Measurements from ENCODE around the gene MRO.
"Not testable (repeated sequence)": the region's sequence is repeated elsewhere in the genome, so short reads cannot be mapped to it uniquely, and the experiment has no call there.

MRO gene

GRCh38 chr18:50790948-50791347 lies 28.9 kb downstream of the MRO start:
- WGBS = 87% methylated on average over 3 of the region's 3 CpGs

GRCh38 chr18:50790241-50790640 lies 29.6 kb downstream of the MRO start:
- no peaks in the 10 kb centered on the region for H3K36me3 ChIP-seq (ENCODE audit: insufficient read depth, low read length)
- H3K9ac ChIP-seq (ENCODE audit: low read depth, low read length) = no peak overlapping the region
- no peaks in the 10 kb centered on the region for H3K9me3 ChIP-seq (ENCODE audit: insufficient read depth, low read depth, low read length)
- no peak overlapping the region for H3K4me3 ChIP-seq (ENCODE audit: low read length)
- no peaks in the 10 kb centered on the region for H3K27me3 ChIP-seq (ENCODE audit: insufficient read depth, low read length)
- 92% methylated on average over 4 of the region's 4 CpGs for WGBS
- H3K4me1 ChIP-seq (ENCODE audit: insufficient read depth, low read length) = 0 out of 2 replicates have a peak, but pooled peaks cover 7% of the 10 kb centered on the region
- no peak overlapping the region for H3K27ac ChIP-seq (ENCODE audit: low read depth, low read length)

More at GRCh38 chr18:50790948-50791347, 28.9 kb downstream of the MRO start:
- Histone ChIP-seq H3K27me3 (ENCODE audit: insufficient read depth, low read length) (no peaks in the 10 kb centered on the region), H3K4me1 (ENCODE audit: insufficient read depth, low read length) (0 out of 2 replicates have a peak, but pooled peaks cover 7% of the 10 kb centered on the region), H3K4me3 (ENCODE audit: low read length) (no peak overlapping the region), H3K27ac (ENCODE audit: low read depth, low read length) (no peak overlapping the region), H3K9ac (ENCODE audit: low read depth, low read length) (no peak overlapping the region), H3K9me3 (ENCODE audit: insufficient read depth, low read depth, low read length) (no peaks in the 10 kb centered on the region), H3K36me3 (ENCODE audit: insufficient read depth, low read length) (no peaks in the 10 kb centered on the region)

GRCh38 chr18:50788284-50788683 lies 31.5 kb downstream of the MRO start:
- WGBS = 69% methylated on average over 6 of the region's 6 CpGs
- no peaks in the 10 kb centered on the region for H3K27me3 ChIP-seq (ENCODE audit: insufficient read depth, low read length)
- H3K27ac ChIP-seq (ENCODE audit: low read depth, low read length) = no peak overlapping the region
- H3K4me3 ChIP-seq (ENCODE audit: low read length) = no peak overlapping the region
- H3K9ac ChIP-seq (ENCODE audit: low read depth, low read length) = no peak overlapping the region
- no peaks in the 10 kb centered on the region for H3K9me3 ChIP-seq (ENCODE audit: insufficient read depth, low read depth, low read length)
- 0 out of 2 replicates have a peak, but pooled peaks cover 7% of the 10 kb centered on the region for H3K4me1 ChIP-seq (ENCODE audit: insufficient read depth, low read length)
- no peaks in the 10 kb centered on the region for H3K36me3 ChIP-seq (ENCODE audit: insufficient read depth, low read length)

- 87% methylated on average over 2 of the region's 3 CpGs for WGBS
- H3K27ac ChIP-seq (ENCODE audit: low read depth, low read length) = no peak overlapping the region
Measured at GRCh38 chr18:50786864-50787263, 33.0 kb downstream of the MRO start.

GRCh38 chr18:50783553-50783952 lies 36.3 kb downstream of the MRO start:
- H3K27me3 ChIP-seq (ENCODE audit: insufficient read depth, low read length) = no peaks in the 10 kb centered on the region
- WGBS = 62% methylated on average over 3 of the region's 3 CpGs

More at GRCh38 chr18:50786864-50787263, 33.0 kb downstream of the MRO start:
- Histone ChIP-seq H3K4me1 (ENCODE audit: insufficient read depth, low read length) (0 out of 2 replicates have a peak, but pooled peaks cover 7% of the 10 kb centered on the region), H3K9me3 (ENCODE audit: insufficient read depth, low read depth, low read length) (no peaks in the 10 kb centered on the region; the same call in 1 of the 2 replicates), H3K27me3 (ENCODE audit: insufficient read depth, low read length) (no peaks in the 10 kb centered on the region), H3K36me3 (ENCODE audit: insufficient read depth, low read length) (no peaks in the 10 kb centered on the region), H3K9ac (ENCODE audit: low read depth, low read length) (no peak overlapping the region), H3K4me3 (ENCODE audit: low read length) (no peak overlapping the region)

GRCh38 chr18:50779021-50779420 lies 40.8 kb downstream of the MRO start:
- H3K27ac ChIP-seq (ENCODE audit: low read depth, low read length); H3K4me1 ChIP-seq (ENCODE audit: insufficient read depth, low read length); H3K36me3 ChIP-seq (ENCODE audit: insufficient read depth, low read length); H3K27me3 ChIP-seq (ENCODE audit: insufficient read depth, low read length); H3K9me3 ChIP-seq (ENCODE audit: insufficient read depth, low read depth, low read length); H3K9ac ChIP-seq (ENCODE audit: low read depth, low read length); H3K4me3 ChIP-seq (ENCODE audit: low read length): not testable (repeated sequence)
- 91% methylated on average over 3 of the region's 3 CpGs for WGBS

More at GRCh38 chr18:50783553-50783952, 36.3 kb downstream of the MRO start:
- Histone ChIP-seq H3K9ac (ENCODE audit: low read depth, low read length) (no peak overlapping the region), H3K4me3 (ENCODE audit: low read length) (no peak overlapping the region), H3K9me3 (ENCODE audit: insufficient read depth, low read depth, low read length) (no peaks in the 10 kb centered on the region; the same call in 1 of the 2 replicates), H3K36me3 (ENCODE audit: insufficient read depth, low read length) (no peaks in the 10 kb centered on the region), H3K4me1 (ENCODE audit: insufficient read depth, low read length) (peaks cover 14% of the 10 kb centered on the region; the same call in 1 of the 2 replicates), H3K27ac (ENCODE audit: low read depth, low read length) (no peak overlapping the region)

GRCh38 chr18:50776383-50776782 lies 43.4 kb downstream of the MRO start:
- Histone ChIP-seq H3K9me3 (ENCODE audit: insufficient read depth, low read depth, low read length) (no peaks in the 10 kb centered on the region), H3K4me1 (ENCODE audit: insufficient read depth, low read length) (peaks cover 10% of the 10 kb centered on the region; the same call in 1 of the 2 replicates), H3K9ac (ENCODE audit: low read depth, low read length) (no peak overlapping the region), H3K27me3 (ENCODE audit: insufficient read depth, low read length) (no peaks in the 10 kb centered on the region), H3K27ac (ENCODE audit: low read depth, low read length) (no peak overlapping the region), H3K4me3 (ENCODE audit: low read length) (no peak overlapping the region), H3K36me3 (ENCODE audit: insufficient read depth, low read length) (no peaks in the 10 kb centered on the region)
- 71% methylated on average over 4 of the region's 4 CpGs for WGBS

- Histone ChIP-seq H3K4me3 (ENCODE audit: low read length) (no peak overlapping the region), H3K36me3 (ENCODE audit: insufficient read depth, low read length) (no peaks in the 10 kb centered on the region), H3K27me3 (ENCODE audit: insufficient read depth, low read length) (no peaks in the 10 kb centered on the region), H3K27ac (ENCODE audit: low read depth, low read length) (no peak overlapping the region), H3K9ac (ENCODE audit: low read depth, low read length) (no peak overlapping the region), H3K9me3 (ENCODE audit: insufficient read depth, low read depth, low read length) (no peaks in the 10 kb centered on the region), H3K4me1 (ENCODE audit: insufficient read depth, low read length) (peaks cover 10% of the 10 kb centered on the region; the same call in 1 of the 2 replicates)
- 94% methylated on average over 14 of the region's 14 CpGs for whole genome bisulfite sequencing
Measured at GRCh38 chr18:50775726-50776125, 44.1 kb downstream of the MRO start.

GRCh38 chr18:50775207-50775606 lies 44.6 kb downstream of the MRO start:
- Histone ChIP-seq H3K27ac (ENCODE audit: low read depth, low read length) (no peak overlapping the region), H3K9ac (ENCODE audit: low read depth, low read length) (no peak overlapping the region), H3K9me3 (ENCODE audit: insufficient read depth, low read depth, low read length) (no peaks in the 10 kb centered on the region), H3K27me3 (ENCODE audit: insufficient read depth, low read length) (no peaks in the 10 kb centered on the region), H3K4me1 (ENCODE audit: insufficient read depth, low read length) (peaks cover 6% of the 10 kb centered on the region; the same call in 1 of the 2 replicates), H3K4me3 (ENCODE audit: low read length) (no peak overlapping the region), H3K36me3 (ENCODE audit: insufficient read depth, low read length) (no peaks in the 10 kb centered on the region)
- 91% methylated on average over 9 of the region's 9 CpGs for WGBS

- Histone ChIP-seq H3K27ac (ENCODE audit: low read depth, low read length) (no peak overlapping the region), H3K4me3 (ENCODE audit: low read length) (no peak overlapping the region), H3K9ac (ENCODE audit: low read depth, low read length) (no peak overlapping the region), H3K27me3 (ENCODE audit: insufficient read depth, low read length) (no peaks in the 10 kb centered on the region), H3K36me3 (ENCODE audit: insufficient read depth, low read length) (no peaks in the 10 kb centered on the region), H3K4me1 (ENCODE audit: insufficient read depth, low read length) (no peaks in the 10 kb centered on the region), H3K9me3 (ENCODE audit: insufficient read depth, low read depth, low read length) (peaks cover 13% of the 10 kb centered on the region)
Measured at GRCh38 chr18:50769463-50769862, 50.4 kb downstream of the MRO start.

- Histone ChIP-seq H3K4me3 (ENCODE audit: low read length) (no peak overlapping the region), H3K27me3 (ENCODE audit: insufficient read depth, low read length) (no peaks in the 10 kb centered on the region), H3K9me3 (ENCODE audit: insufficient read depth, low read depth, low read length) (no peaks in the 10 kb centered on the region), H3K27ac (ENCODE audit: low read depth, low read length) (no peak overlapping the region), H3K4me1 (ENCODE audit: insufficient read depth, low read length) (no peaks in the 10 kb centered on the region), H3K36me3 (ENCODE audit: insufficient read depth, low read length) (no peaks in the 10 kb centered on the region), H3K9ac (ENCODE audit: low read depth, low read length) (no peak overlapping the region)
- WGBS = 93% methylated on average over 7 of the region's 7 CpGs
Measured at GRCh38 chr18:50757358-50757757, 62.5 kb downstream of the MRO start.

- Histone ChIP-seq H3K4me3 (ENCODE audit: low read length) (no peak overlapping the region), H3K27me3 (ENCODE audit: insufficient read depth, low read length) (no peaks in the 10 kb centered on the region), H3K9ac (ENCODE audit: low read depth, low read length) (no peak overlapping the region), H3K36me3 (ENCODE audit: insufficient read depth, low read length) (no peaks in the 10 kb centered on the region), H3K9me3 (ENCODE audit: insufficient read depth, low read depth, low read length) (no peaks in the 10 kb centered on the region), H3K4me1 (ENCODE audit: insufficient read depth, low read length) (peaks cover 11% of the 10 kb centered on the region; the same call in 1 of the 2 replicates), H3K27ac (ENCODE audit: low read depth, low read length) (no peak overlapping the region)
- 92% methylated on average over 3 of the region's 3 CpGs for WGBS
Measured at GRCh38 chr18:50754297-50754696, 65.5 kb downstream of the MRO start.
